ENCODE measurements around the gene DICER1.

Gene DICER1

GRCh38 chr14:95056476-95056875, 100.9 kb downstream of the DICER1 start:
- DNase-seq (ENCODE audit: low read depth): no peak

- DNase-seq (ENCODE audit: low read depth): no peak
These were observed 102.0 kb downstream of the DICER1 start for GRCh38 chr14:95055318-95055717.

- no peak for DNase-seq (ENCODE audit: low read depth)
These were observed 102.7 kb downstream of the DICER1 start for GRCh38 chr14:95054346-95055280.

GRCh38 chr14:95052016-95052585, 105.2 kb downstream of the DICER1 start:
- no peak for DNase-seq (ENCODE audit: low read depth)

- no peak for DNase-seq (ENCODE audit: low read depth)
These were observed 107.4 kb downstream of the DICER1 start for GRCh38 chr14:95049952-95050351.

GRCh38 chr14:95048771-95049312, 108.5 kb downstream of the DICER1 start:
- no peak for DNase-seq (ENCODE audit: low read depth)

GRCh38 chr14:95047754-95048153, 109.6 kb downstream of the DICER1 start:
- no peak for DNase-seq (ENCODE audit: low read depth)

GRCh38 chr14:95046711-95047681, 110.3 kb downstream of the DICER1 start:
- peak; percentile 21 for DNase-seq (ENCODE audit: low read depth)

GRCh38 chr14:95045836-95046430, 111.4 kb downstream of the DICER1 start:
- no peak for DNase-seq (ENCODE audit: low read depth)

GRCh38 chr14:95045106-95045701, 112.1 kb downstream of the DICER1 start:
- no peak for DNase-seq (ENCODE audit: low read depth)

GRCh38 chr14:95044463-95045105, 112.7 kb downstream of the DICER1 start:
- no peak for DNase-seq (ENCODE audit: low read depth)

- no peak for DNase-seq (ENCODE audit: low read depth)
These were observed 113.4 kb downstream of the DICER1 start for GRCh38 chr14:95043732-95044462.

GRCh38 chr14:95043314-95043713, 114.0 kb downstream of the DICER1 start:
- DNase-seq (ENCODE audit: low read depth): no peak

GRCh38 chr14:95041477-95042020, 115.8 kb downstream of the DICER1 start:
- DNase-seq (ENCODE audit: low read depth): no peak

GRCh38 chr14:95040708-95041476, 116.4 kb downstream of the DICER1 start:
- no peak for DNase-seq (ENCODE audit: low read depth)

GRCh38 chr14:95039993-95040348, 117.4 kb downstream of the DICER1 start:
- DNase-seq (ENCODE audit: low read depth): no peak

- no peak for DNase-seq (ENCODE audit: low read depth)
These were observed 117.9 kb downstream of the DICER1 start for GRCh38 chr14:95039259-95039992.
